H1 (cell line): ENCODE measurements around the gene PKD2L2. TPM values are rescaled to one million over a fixed set of nuclear protein-coding genes. Genes with fewer than 3 reads are reported as not detected.

ENCODE experiments used
- CTCF ChIA-PET: fragments of 300-600 bp; sonication (Branson Sonifier 250); formaldehyde crosslinking; loops from one replicate; lab custom pipeline; 2021; ENCODE audit not compliant: partially characterized antibody; lab: Charles Lee
- POLR2A ChIA-PET: fragments of 300-600 bp; sonication (Branson Sonifier 250); formaldehyde crosslinking; loops from one replicate; lab custom pipeline; 2021; ENCODE audit warnings: inconsistent platforms; ENCODE audit not compliant: partially characterized antibody; lab: Charles Lee
- DNase-seq, 2 experiments: peaks; one replicate each; pipeline versions ENCODE4 v3.0.0 to v3.0.0-alpha.2; 2010 to 2022; ENCODE audit warnings: low spot score in 2 of 2, low read depth in 1 of 2, mixed read lengths in 1 of 2
- FAIRE-seq: peaks from 2 replicates; lab custom pipeline; 2011; peaks lifted over from hg19 to GRCh38; lab: Jason Lieb, UNC
- H2AFZ ChIP-seq: 2 replicates; pipeline ENCODE4 v1.8.1; 2012; ENCODE audit warnings: low read length, inconsistent platforms
- H2AK5ac ChIP-seq: 2 replicates; pipeline ENCODE4 v1.6.1; 2013; ENCODE audit warnings: low read depth, low read length
- H2BK120ac ChIP-seq: replicated peaks from 2 replicates; pipeline ENCODE3; 2013; ENCODE audit warnings: low read depth, low read length, inconsistent platforms
- H2BK12ac ChIP-seq: 2 replicates; pipeline ENCODE4 v1.6.1; 2013; ENCODE audit warnings: low read depth, low read length
- H2BK15ac ChIP-seq: 2 replicates; pipeline ENCODE4 v1.6.1; 2013; ENCODE audit warnings: low read length
- H2BK20ac ChIP-seq: 2 replicates; pipeline ENCODE4 v1.6.1; 2013; ENCODE audit warnings: low read length
- H2BK5ac ChIP-seq: 2 replicates; pipeline ENCODE4 v1.6.1; 2013; ENCODE audit warnings: low read depth, low read length
- H3K14ac ChIP-seq: 2 replicates; pipeline ENCODE4 v1.6.1; 2013; ENCODE audit warnings: inconsistent platforms; ENCODE audit not compliant: insufficient read length
- H3K18ac ChIP-seq: 2 replicates; pipeline ENCODE4 v1.6.1; 2013; ENCODE audit warnings: low read length; ENCODE audit errors: extremely low read depth
- H3K23ac ChIP-seq: 2 replicates; pipeline ENCODE4 v1.6.1; 2013; ENCODE audit warnings: inconsistent platforms; ENCODE audit not compliant: insufficient read length
- H3K23me2 ChIP-seq: 2 replicates; pipeline ENCODE4 v1.6.1; 2013; ENCODE audit warnings: low read depth, low read length
- H3K27ac ChIP-seq: 2 replicates; pipeline ENCODE4 v1.6.1; 2011; ENCODE audit warnings: low read depth, low read length, inconsistent platforms
- H3K27me3 ChIP-seq, 4 experiments: replicated peaks in 1 of 4; 1 replicate in 1 of 4; 2 replicates in 3 of 4; pipeline versions ENCODE4 v1.6.1 to v1.8.1; 2011 to 2013; ENCODE audit warnings: low read length in 3 of 4, mild to moderate bottlenecking in 3 of 4, inconsistent platforms in 2 of 4, mixed read lengths in 2 of 4, moderate library complexity in 1 of 4; ENCODE audit not compliant: control insufficient read depth in 3 of 4, insufficient read depth in 3 of 4; ENCODE audit errors: extremely low read depth in 1 of 4
- H3K36me3 ChIP-seq, 4 experiments: 2 replicates each; pipeline versions ENCODE4 v1.6.1 to v1.8.1; 2011 to 2013; ENCODE audit warnings: mild to moderate bottlenecking in 4 of 4, low read length in 3 of 4, moderate library complexity in 2 of 4, control low read depth in 1 of 4, inconsistent platforms in 1 of 4; ENCODE audit not compliant: insufficient read depth in 4 of 4, control insufficient read depth in 2 of 4
- H3K4ac ChIP-seq: replicated peaks from 2 replicates; pipeline ENCODE3; 2013; ENCODE audit warnings: low read length, low read depth, mixed read lengths, inconsistent platforms; ENCODE audit not compliant: insufficient read length
- H3K4me1 ChIP-seq, 4 experiments: replicated peaks in 1 of 4; 1 replicate in 1 of 4; 2 replicates in 3 of 4; pipeline versions ENCODE4 v1.6.1 to v1.8.1; 2011 to 2013; ENCODE audit warnings: low read length in 3 of 4, inconsistent platforms in 2 of 4, mixed read lengths in 1 of 4; ENCODE audit not compliant: insufficient read depth in 4 of 4, control insufficient read depth in 3 of 4
- H3K4me2 ChIP-seq, 2 experiments: 2 replicates each; pipeline versions ENCODE4 v1.6.1 to v1.8.1; 2011 to 2013; ENCODE audit warnings: low read depth in 2 of 2, low read length in 2 of 2, control low read depth in 1 of 2, inconsistent platforms in 1 of 2, mild to moderate bottlenecking in 1 of 2; ENCODE audit not compliant: insufficient read depth in 1 of 2
- H3K4me3 ChIP-seq, 4 experiments: fragments of 200-600, 300-600 bp in 1 of 4; sonication (generic), shearing (Covaris generic), sonication (Bioruptor Twin) in 1 of 4; 2 replicates each; pipeline versions ENCODE4 v1.5.1 to v1.8.1; 2011 to 2016; ENCODE audit warnings: low read length in 4 of 4, low read depth in 3 of 4, control low read depth in 2 of 4, inconsistent platforms in 2 of 4, mild to moderate bottlenecking in 2 of 4, mixed read lengths in 1 of 4, moderate library complexity in 1 of 4; ENCODE audit not compliant: insufficient read depth in 2 of 4; ENCODE audit errors: extremely low read depth in 1 of 4
- H3K56ac ChIP-seq: replicated peaks from 2 replicates; pipeline ENCODE3; 2013; ENCODE audit warnings: low read depth, mild to moderate bottlenecking, mixed read lengths, low read length, inconsistent platforms; ENCODE audit not compliant: insufficient read length
- H3K79me1 ChIP-seq: 2 replicates; pipeline ENCODE4 v1.6.1; 2013; ENCODE audit warnings: low read depth, low read length, control low read depth
- H3K79me2 ChIP-seq, 2 experiments: 2 replicates each; pipeline versions ENCODE4 v1.6.1 to v1.8.1; 2012 to 2013; ENCODE audit warnings: low read length in 2 of 2, mild to moderate bottlenecking in 2 of 2, inconsistent platforms in 1 of 2; ENCODE audit not compliant: insufficient read depth in 2 of 2, control insufficient read depth in 1 of 2
- H3K9ac ChIP-seq, 4 experiments: replicated peaks in 1 of 4; 1 replicate in 1 of 4; 2 replicates in 3 of 4; pipeline versions ENCODE4 v1.6.1 to v1.8.1; 2011 to 2013; ENCODE audit warnings: low read depth in 3 of 4, low read length in 3 of 4, control low read depth in 2 of 4, mild to moderate bottlenecking in 2 of 4, moderate library complexity in 2 of 4, inconsistent platforms in 1 of 4; ENCODE audit errors: extremely low read depth in 1 of 4
- H3K9me3 ChIP-seq, 2 experiments: 2 replicates each; pipeline versions ENCODE4 v1.6.1 to v1.8.1; 2012 to 2013; ENCODE audit warnings: mild to moderate bottlenecking in 2 of 2, moderate library complexity in 2 of 2, control low read depth in 1 of 2, inconsistent platforms in 1 of 2, low read depth in 1 of 2, low read length in 1 of 2, mixed read lengths in 1 of 2; ENCODE audit not compliant: insufficient read depth in 2 of 2
- H4K20me1 ChIP-seq, 2 experiments: replicated peaks in 1 of 2; 2 replicates each; pipeline versions ENCODE3 to v1.8.1; 2011 to 2013; ENCODE audit warnings: inconsistent platforms in 2 of 2, low read length in 2 of 2, mild to moderate bottlenecking in 1 of 2; ENCODE audit not compliant: insufficient read depth in 2 of 2, control insufficient read depth in 1 of 2
- H4K5ac ChIP-seq: 2 replicates; pipeline ENCODE4 v1.6.1; 2013; ENCODE audit warnings: low read length, low read depth, mixed read lengths, inconsistent platforms; ENCODE audit not compliant: insufficient read length
- H4K8ac ChIP-seq: 2 replicates; pipeline ENCODE4 v1.8.0; 2013; ENCODE audit warnings: mild to moderate bottlenecking, moderate library complexity, low read length, inconsistent platforms; ENCODE audit not compliant: insufficient read depth; ENCODE audit errors: extremely low read depth
- H4K91ac ChIP-seq: replicated peaks from 2 replicates; pipeline ENCODE3; 2013; ENCODE audit warnings: low read length, mixed read lengths, inconsistent platforms; ENCODE audit not compliant: insufficient read length
- CREB1 ChIP-seq: IDR thresholded peaks from 2 replicates; pipeline ENCODE4 v1.6.1; 2012; ENCODE audit warnings: inconsistent platforms
- CTCF ChIP-seq, 3 experiments: IDR thresholded peaks; 1 replicate in 2 of 3; 2 replicates in 1 of 3; pipeline versions ENCODE4 v1.5.1 to v1.6.1; 2011; ENCODE audit warnings: low read length in 3 of 3, mild to moderate bottlenecking in 3 of 3, inconsistent platforms in 2 of 3, low read depth in 1 of 3, moderate library complexity in 1 of 3; ENCODE audit not compliant: insufficient read depth in 1 of 3; ENCODE audit errors: control extremely low read depth in 1 of 3
- EGR1 ChIP-seq: IDR thresholded peaks from 2 replicates; pipeline ENCODE4 v1.6.1; 2011; ENCODE audit warnings: low read depth, low read length, borderline replicate concordance
- EZH2 ChIP-seq: fragments of 200-600 bp; sonication (generic); IDR thresholded peaks from 2 replicates; pipeline ENCODE4 v1.7.1; 2012; ENCODE audit warnings: low read depth, mild to moderate bottlenecking, moderate library complexity, low read length, inconsistent platforms; ENCODE audit not compliant: severe bottlenecking
- GABPA ChIP-seq: IDR thresholded peaks from 2 replicates; pipeline ENCODE4 v1.6.1; 2011; ENCODE audit warnings: mild to moderate bottlenecking, low read length, moderate library complexity, borderline replicate concordance; ENCODE audit not compliant: insufficient read depth
- GTF2F1 ChIP-seq: IDR thresholded peaks from 2 replicates; pipeline ENCODE4 v1.6.1; 2012; ENCODE audit warnings: low read depth, low read length, improper control_type of control experiment, borderline replicate concordance
- NANOG ChIP-seq: IDR thresholded peaks from 2 replicates; pipeline ENCODE4 v1.6.1; 2011; ENCODE audit warnings: low read length, low read depth, mild to moderate bottlenecking, inconsistent platforms; ENCODE audit not compliant: insufficient read depth, poor library complexity, severe bottlenecking
- TAF7 ChIP-seq: optimal IDR thresholded peaks from 2 replicates; pipeline ENCODE3; 2011; ENCODE audit warnings: low read depth, mild to moderate bottlenecking, inconsistent platforms, low read length, moderate library complexity, borderline replicate concordance
- WGBS, 2 experiments: shearing (Covaris generic) in 1 of 2; methylation state at CpG; one replicate each; pipeline versions ENCODE4 v1.1.6 to v1.1.7; 2013 to 2015; ENCODE audit warnings: low lambda C conversion rate in 2 of 2, mixed read lengths in 2 of 2, inconsistent platforms in 1 of 2, low coverage in 1 of 2, missing lambda C conversion rate in 1 of 2; ENCODE audit not compliant: insufficient replicate concordance in 2 of 2, insufficient coverage in 1 of 2, insufficient read length in 1 of 2; ENCODE audit errors: extremely low coverage in 1 of 2, missing lambda C conversion rate in 1 of 2; 5-methylcytosine and 5-hydroxymethylcytosine counted together
- polyA plus RNA-seq, 7 experiments: library from polyadenylated mRNA; depleted of rRNA in 3 of 7; stranded (reverse) in 5 of 7; unstranded in 2 of 7; fragments of >200 nt in 5 of 7; fragments of 200-250 nt in 2 of 7; gene quantifications; 1 replicate in 5 of 7; 2 replicates in 1 of 7; 4 replicates in 1 of 7; pipeline versions ENCODE4 v1.2.1 to v1.2.3, GENCODE V29; 2011 to 2013; ENCODE audit warnings: missing spikeins in 2 of 7, mixed read lengths in 2 of 7
- total RNA-seq: library from RNA; stranded (reverse); fragmentation: NEBNext Ultra II Directional; extraction: Animal tissue kit (Norgen Biotek cat#: 25700); gene quantifications from 2 replicates; pipeline ENCODE4 v1.2.1, GENCODE V29; 2021
- TF ChIP-seq, protein P1 (sequence below): IDR thresholded peaks from 2 replicates; pipeline ENCODE4 v1.6.1; 2011; ENCODE audit warnings: low read depth, mild to moderate bottlenecking, low read length; ENCODE audit not compliant: insufficient read depth
- TF ChIP-seq, protein P2 (sequence below): IDR thresholded peaks from 2 replicates; pipeline ENCODE4 v1.6.1; 2012; ENCODE audit warnings: inconsistent platforms

The PKD2L2 gene
- total and polyA plus RNA-seq, 2 of the 8 experiments (the other 6 are each of a cell fraction or from before 2014, with no cell fraction given), result not detected

- Histone ChIP-seq H2AK5ac (no peak overlapping the region), H3K4me2 (no peak overlapping the region), H3K27ac (no peak overlapping the region), H3K27me3 (no peaks in the 10 kb centered on the region), H4K91ac (no peak overlapping the region), H2BK120ac (no peak overlapping the region), H2BK15ac (no peak overlapping the region), H3K56ac (no peak overlapping the region), H3K4ac (no peak overlapping the region), H3K18ac (no peak overlapping the region), H3K14ac (no peak overlapping the region), H3K4me3 (no peak overlapping the region), H3K23ac (no peak overlapping the region), H2BK20ac (no peak overlapping the region), H3K23me2 (no peaks in the 10 kb centered on the region), H3K79me1 (no peaks in the 10 kb centered on the region), H4K5ac (no peak overlapping the region), H2AFZ (no peak overlapping the region), H3K79me2 (no peaks in the 10 kb centered on the region), H3K9ac (no peak overlapping the region), H4K8ac (no peak overlapping the region), H2BK12ac (no peak overlapping the region), H3K36me3 (peaks cover 0 to 8% (median 0%) of the 10 kb centered on the region in 4 experiments; a peak in 2 of 8 replicates), H4K20me1 (peaks cover 0 to 2% of the 10 kb centered on the region in 2 experiments), H3K4me1 (no peaks in the 10 kb centered on the region), H2BK5ac (no peak overlapping the region), H3K9me3 (no peaks in the 10 kb centered on the region)
- CTCF ChIA-PET, result no interaction called here
- POLR2A ChIA-PET, result no interaction called here
- DNase-seq (no peak), FAIRE-seq (no peak)
- 74% methylated on average over 3 of the region's 3 CpGs; no CpG with 5 or more reads in 1 of the 2 experiments for WGBS, 2 experiments
- TF ChIP-seq CREB1 (no peak), GABPA (no peak), EGR1 (no peak), NANOG (no peak), TAF7 (no peak), GTF2F1 (no peak), CTCF (IDR thresholded peaks at IDR 0.05; ENCODE audit: control extremely low read depth in 1 of 3, insufficient read depth in 1 of 3, low read depth in 1 of 3, low read length in 3 of 3) (no peak), EZH2 (no peak)
- TF ChIP-seq, protein P1, sequence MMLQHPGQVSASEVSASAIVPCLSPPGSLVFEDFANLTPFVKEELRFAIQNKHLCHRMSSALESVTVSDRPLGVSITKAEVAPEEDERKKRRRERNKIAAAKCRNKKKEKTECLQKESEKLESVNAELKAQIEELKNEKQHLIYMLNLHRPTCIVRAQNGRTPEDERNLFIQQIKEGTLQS, result no peak
- TF ChIP-seq, protein P2, sequence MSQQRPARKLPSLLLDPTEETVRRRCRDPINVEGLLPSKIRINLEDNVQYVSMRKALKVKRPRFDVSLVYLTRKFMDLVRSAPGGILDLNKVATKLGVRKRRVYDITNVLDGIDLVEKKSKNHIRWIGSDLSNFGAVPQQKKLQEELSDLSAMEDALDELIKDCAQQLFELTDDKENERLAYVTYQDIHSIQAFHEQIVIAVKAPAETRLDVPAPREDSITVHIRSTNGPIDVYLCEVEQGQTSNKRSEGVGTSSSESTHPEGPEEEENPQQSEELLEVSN, result no peak
Measured at GRCh38 chr5:137932800-137933199, 43.5 kb downstream of the PKD2L2 start.
